GM18511 (cell line): ENCODE measurements around the gene ISL2.

ENCODE experiments used
- ATAC-seq: cut with Tn5 transposase; IDR thresholded peaks from one replicate; pipeline ENCODE4 v1.9.1; 2021; ENCODE audit warnings: mild to moderate bottlenecking, moderate library complexity; ENCODE audit not compliant: unreplicated experiment

ISL2 gene

DNA sequence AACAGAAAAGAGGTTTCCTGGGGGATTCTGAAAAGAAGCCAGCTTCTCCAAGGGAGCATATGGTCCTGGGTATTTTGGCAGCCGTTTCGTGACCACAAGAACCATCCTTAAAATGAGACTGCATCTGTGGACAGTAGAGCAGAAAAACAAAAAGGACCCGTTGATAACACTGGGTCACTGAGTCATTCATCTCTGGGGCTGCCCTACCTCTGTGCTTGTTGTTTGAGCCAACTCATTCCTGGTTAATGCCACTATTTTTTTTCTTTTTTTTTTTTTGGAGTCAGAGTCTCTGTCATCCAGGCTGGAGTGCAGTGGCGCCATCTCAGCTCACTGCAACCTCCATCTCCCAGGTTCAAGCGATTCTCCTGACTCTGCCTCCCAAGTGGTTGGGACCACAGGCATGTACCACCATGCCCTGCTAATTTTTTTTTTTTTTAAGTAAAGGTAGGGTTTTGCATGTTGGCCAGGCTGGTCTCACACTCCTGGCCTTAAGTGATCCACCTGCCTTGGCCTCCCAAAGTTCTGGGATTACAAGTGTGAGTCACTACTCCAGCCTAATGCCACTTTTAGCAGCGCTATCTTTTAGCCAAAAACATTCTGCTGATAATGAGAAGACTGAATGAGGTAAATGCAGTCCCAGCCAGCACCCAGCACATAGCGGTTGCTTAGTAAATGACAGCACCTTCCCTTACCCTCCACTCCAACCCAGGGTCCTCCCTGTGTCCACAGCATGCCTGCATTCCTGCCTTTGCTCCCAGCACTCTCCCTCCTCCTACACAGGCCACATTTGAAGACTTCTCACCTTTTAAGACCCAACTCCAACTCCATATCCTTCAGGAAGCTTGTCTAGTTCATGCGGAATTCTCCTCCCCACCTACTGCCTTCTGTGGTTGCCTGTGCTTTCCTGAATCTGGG, 9.1 kb upstream of the ISL2 start:
- ATAC-seq, result no peak

DNA sequence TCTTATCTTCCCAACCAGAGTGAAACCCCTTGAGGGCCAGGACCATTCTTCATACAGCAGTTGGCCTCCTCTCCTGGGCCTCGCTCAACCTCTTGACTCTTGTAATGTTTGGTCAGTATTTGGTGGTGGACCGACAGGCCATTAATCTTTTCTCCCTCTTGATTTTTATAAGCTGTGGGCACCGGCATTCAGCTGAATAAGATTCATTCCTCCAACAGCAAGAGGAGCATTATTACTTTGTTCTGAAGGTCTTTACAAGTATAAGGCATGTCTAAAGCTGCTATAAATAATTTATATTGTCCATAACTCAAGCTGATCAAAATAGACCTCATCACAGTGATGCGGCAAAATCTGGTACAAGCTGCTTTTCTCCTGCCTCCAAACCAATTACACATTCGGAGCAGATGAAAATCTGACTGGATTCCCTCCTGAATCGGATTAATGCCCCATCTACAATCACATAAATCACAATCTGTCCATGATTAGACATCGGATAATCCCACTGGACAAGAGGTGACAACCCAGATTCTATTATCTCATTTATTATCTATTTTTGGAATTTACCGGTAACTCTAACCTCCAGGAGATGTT, 8.4 kb upstream of the ISL2 start:
- no peak for ATAC-seq

DNA sequence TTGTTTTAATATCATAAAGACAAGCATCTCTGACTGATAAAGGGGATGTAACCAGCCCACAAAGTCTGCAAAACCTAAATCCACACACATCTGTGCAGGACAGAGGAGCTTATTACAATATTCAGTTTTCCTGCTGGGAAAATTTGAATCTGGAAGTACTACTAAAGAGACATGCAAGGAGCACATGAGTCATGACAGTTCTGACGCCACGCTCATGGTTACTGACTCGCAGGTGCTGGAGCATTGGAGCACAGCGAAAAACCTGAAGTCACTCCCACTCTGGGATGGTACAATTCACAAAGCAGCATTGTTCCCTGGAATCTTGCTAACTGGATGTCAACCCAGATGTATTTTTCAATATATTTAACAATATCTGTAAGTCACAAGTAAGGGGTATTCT, 7.6 kb upstream of the ISL2 start:
- ATAC-seq, result no peak

DNA sequence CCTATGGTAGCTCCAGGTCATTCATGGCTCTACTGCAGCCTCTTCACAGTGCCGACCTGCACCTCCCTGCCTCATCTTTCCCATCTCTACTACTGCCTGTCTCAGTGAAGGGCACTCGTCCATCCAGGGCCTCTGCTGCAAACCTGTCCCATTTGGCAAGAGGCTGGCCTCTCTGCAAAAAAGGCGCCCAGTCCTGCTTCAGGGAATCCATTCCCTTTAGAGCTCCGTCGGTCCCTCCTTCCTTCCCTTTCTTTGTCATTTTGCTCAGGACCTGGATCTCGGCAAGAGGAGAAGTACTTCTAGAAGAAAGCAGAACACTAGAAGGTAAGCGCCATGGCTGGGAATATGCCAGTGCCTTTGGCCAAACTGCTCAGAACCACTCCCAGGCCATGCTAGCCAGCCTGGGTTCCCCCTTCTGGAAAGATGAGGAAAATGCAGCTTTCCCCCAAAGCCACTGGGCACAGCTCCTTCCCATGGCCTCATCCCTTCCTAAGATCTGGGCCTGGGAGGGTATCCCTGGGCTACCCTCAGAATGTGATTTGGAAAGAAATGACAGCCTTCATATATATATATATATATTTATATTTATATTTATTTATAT, 6.4 kb upstream of the ISL2 start:
- ATAC-seq, result no peak

DNA sequence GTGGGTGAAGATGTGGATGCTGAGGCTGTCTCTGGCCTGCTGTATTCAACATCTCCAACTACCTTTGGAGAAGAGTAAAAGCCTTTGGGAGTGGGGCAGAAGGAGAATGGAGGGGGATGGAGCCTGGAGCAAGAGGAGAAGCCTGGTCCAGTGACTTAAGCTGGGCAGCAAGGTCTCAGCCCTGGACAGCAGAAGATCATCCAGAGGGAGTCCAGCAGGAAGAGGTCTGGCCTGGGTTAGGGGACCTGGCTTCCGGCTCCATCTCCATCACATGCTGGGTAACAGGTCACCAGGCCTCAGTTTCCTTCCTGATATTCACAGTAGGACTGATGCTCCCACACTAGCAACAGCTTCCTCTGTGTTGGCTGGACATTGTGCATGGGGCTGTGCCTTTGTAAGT, 3.8 kb upstream of the ISL2 start:
- ATAC-seq, result no peak

DNA sequence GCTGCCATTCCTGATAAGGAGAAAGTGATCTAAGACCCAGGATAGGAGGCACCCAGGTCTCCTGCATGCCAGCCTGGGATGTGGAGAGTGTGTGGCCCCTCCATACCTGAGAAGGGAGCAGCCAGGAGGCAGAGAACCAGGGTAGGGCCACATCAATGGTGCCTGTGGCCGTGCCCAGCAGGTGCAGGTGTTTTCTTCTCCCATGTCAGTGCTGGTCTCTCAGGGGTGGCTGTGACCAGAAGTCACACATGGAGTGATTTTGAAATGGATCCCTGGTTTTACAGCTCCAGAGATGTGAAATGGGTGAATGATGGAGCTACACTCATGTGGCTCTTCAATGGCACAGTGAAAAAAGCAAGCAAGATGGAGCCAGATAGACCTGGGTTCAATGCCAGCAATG, 3.3 kb upstream of the ISL2 start:
- no peak for ATAC-seq

DNA sequence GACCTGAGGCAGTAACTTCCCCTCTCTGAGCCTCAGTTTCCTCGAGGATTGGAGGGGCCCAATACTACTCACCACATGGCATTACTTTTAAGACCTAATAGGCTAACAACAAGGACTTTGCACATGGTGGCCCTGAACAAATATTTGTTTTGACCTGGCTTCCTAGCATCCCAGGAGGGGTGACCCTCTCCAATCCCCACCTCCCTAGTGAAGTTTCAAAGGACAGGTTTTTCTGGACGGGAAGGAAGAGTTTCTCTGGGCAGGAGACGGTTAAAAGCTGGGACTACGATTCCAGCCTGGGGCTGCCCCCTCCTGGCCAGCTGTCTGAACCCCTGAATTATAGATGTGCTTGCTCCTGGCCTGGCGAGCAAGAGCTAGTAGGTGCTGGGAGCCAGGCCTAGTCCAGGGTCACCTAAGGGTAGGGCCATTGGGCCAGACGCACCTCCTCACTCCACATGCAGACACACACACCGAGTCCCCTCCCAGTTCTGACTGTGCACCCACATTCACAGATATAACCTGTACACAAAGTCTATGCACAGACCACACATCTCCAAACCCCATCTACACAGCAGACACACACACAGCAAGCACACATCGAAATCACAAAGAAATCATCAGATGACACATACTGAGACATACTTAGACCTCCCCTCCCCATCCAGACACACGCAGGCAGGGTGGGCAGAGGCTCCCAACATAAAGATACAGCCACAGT, 2.7 kb upstream of the ISL2 start:
- ATAC-seq, result no peak

DNA sequence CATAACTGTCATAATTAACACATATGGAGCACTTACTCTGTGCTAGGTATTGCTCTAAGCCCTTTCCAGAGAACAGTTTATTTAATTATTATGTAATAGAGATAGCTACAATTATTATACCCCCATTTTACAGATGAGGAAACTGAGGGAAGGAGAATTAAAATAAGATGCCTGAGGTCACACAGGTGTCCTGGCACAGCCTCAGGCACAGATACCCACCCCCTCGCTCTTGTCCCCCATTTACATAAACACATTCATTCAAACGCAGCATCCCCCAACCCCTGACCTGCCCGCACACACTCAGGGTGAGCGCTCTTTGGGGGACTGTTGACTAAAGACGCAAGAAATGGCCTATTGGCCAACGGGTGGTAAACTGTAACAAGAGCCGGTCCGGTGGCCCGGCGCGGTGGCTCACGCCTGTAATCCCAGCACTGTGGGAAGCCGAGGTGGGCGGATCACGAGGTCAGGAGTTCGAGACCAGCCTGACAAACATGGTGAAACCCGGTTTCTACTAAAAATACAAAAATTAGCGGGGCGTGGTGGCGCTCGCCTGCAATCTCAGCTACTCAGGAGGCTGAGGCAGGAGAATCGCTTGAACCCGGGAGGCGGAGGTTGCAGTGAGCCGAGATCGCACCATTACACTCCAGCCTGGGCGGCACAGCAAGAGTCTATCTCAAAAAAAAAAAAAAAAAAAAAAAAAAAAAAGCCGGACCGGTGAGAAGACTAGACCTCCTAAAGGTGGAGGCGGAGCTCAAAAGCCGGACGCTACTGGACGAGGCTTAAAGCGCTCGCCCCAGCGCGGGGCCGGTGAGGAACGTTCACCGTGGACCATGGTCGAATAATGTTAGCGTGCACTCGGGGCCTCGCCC, 1.9 kb upstream of the ISL2 start:
- ATAC-seq, result no peak

DNA sequence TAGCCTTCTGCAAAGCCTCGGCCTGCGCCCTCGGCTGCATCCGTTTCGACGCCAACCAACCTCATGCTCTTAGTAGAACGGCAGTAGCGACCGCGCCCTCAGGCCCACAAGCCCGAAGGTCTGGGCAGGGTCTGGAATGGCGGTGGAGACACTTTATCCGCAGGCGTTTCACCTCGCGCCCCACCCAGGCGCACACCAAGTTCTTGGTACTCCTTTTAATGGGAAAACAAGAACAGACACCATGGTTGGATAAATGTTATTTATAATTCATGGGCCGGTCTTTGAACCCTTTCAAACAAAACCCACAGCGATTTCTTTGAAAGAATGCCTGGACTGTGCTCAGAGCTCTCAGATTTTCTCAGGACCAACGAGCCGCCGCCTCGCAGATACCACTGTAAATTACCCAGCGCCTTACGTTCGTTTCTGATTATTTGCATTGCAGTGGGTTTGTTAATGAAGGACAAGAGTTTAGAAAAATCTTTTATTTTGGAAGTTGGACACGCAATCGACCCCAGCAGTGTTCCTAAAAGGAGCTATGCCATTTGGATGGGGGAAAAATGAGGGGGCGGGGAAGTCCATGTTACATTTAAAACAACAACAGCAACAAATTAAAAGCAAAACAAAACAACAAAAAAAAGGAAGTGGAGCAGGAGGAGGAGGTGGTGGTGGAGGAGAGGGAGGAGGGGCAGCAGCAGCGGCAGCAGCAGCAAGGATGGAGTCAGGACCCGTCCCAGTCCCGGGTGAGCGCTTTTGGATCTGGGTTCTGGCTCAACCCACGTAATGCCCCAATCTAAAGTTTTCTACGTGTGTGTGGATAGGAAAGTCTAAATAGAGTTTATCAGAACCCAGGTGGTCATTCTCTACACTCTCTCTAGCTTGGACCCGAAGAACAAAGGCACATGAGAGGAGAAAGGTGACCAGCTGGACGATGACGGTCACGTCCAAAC, 993 bp upstream of the ISL2 start:
- ATAC-seq, result peak; percentile 15

DNA sequence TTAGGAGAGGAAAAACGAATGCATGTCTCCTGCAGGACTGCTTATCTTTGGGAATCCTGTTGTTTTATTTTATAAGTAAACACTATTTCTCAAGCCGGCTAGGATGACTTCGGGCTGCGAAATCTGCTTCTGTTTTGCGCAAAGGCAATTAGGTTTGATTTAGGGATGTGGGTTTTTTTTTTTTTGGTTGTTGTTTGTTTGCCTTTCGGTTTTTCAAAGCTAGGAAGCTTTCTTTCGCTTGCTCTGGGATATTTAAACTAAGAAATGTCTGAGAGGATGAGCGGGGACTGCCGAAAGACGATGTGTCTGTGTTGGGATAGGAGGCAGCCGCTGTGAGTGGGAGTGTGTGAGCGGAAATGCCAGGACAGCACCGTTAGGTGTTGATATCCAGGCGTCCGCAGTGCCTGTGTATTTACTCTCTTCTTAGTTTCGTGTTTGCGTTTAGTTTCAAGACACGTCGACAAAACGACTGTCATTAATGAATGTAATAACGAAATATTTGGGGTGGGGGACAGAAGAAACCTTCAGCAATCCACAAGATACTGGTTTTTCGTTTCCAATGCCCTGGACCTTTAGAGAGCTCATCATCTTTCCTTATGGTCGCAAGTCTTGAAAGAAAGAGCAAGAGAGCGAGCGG, 604 bp downstream of the ISL2 start:
- no peak for ATAC-seq

DNA sequence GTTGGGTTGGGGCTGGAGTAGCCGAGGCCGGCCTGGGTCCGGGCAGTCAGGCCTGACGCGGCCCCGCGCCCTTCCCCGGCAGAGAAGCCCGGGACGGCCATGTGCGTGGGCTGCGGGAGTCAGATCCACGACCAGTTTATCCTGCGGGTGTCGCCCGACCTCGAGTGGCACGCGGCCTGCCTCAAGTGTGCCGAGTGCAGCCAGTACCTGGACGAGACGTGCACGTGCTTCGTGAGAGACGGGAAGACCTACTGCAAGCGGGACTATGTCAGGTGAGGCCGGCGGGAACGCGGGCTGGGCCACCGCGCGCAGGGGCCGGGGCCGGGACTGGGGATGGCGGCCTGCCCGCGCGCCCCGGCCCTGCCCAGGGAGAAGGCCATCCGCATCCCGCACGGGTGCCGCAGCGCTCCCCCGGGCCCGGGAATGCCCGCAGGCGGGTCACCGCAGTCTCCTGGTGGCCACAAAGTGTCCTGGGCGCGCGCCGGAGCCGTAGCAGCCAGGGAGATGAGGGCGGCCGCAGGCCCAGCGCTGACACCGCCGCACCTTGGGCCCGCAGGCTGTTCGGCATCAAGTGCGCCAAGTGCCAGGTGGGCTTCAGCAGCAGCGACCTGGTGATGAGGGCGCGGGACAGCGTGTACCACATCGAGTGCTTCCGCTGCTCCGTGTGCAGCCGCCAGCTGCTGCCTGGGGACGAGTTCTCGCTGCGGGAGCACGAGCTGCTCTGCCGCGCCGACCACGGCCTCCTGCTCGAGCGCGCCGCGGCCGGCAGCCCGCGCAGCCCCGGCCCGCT, 1.3 kb downstream of the ISL2 start:
- no peak for ATAC-seq

DNA sequence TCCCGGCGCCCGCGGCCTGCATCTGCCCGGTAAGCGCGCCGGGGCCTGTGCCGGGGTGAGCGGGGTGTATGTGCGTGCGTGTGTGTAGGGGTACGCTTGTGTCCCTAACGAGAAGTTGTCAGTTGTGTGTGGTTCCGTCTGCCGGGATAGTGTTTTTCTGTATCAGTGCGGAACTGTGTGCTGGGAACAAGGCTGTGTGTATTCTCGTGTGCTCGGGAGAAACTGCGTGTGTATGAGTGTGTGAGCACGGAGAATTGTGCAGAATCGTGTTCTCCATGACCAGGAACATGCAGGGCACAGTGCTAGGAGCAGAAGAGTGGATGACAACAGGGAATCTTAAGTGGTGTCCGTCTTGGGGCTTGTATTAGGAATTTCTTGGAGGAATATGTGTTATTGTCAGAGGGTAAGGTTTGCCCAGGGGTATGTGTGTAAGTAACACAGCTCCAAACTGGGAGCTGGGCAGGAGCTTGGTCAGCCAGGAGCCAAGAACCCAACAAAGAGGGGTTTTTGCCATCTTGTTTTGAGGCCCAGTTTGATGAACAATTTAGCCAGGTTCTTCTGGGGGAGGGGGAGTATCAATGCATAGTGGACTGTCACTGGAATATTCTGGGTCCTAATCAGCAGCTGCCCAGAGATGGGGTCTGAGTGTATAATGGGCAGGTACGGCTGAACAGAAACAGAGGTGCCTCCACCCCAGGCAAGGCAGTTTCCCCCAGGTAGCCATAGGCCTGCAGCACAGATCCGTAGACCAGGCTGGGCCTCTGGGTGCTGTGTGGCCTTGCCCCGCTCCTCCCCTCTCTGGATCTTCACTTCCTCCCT, 2.1 kb downstream of the ISL2 start:
- ATAC-seq, result no peak

DNA sequence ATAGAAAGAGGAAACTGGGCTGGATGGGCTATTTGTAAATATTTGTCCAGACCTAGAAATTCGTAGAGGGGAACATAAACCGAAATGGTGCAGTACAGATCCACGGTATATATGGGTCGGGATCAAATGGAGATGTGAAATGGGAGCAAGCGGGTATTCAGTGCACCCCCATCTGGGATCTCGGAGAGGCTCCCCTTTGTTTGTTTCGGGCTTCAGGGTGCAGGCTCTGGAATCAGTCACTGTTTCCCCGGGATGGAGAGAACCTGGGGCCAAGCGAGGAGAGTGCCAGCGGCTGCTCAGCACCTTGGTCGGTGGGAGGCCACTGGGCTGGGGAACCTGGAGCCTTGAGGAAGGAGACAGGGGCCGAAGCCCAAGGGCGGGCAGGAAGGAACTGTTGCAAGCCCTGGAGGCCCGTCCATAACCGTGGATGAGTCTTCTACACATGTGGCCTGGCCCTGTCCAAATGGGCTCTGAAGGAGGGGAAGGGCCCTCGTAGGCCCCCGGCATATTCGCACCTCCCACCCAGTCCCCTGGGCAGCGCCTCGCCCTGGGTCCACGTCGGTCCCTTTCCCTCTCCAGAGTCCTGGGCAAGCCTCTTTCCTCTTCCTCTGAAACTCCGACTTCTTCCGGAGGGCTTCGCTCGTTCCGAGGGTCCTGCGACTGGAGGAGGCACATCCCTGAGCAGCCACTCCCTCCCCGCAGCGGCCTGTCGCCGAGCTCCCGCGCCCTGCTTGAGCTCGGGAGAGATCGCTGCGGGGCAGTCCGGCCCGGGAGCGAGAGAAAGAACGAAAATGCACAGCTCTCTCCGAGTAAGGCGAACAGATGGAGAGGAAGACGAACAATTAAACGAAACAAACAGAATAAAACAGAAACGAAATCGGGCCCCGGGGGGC, 3.0 kb downstream of the ISL2 start:
- no peak for ATAC-seq

DNA sequence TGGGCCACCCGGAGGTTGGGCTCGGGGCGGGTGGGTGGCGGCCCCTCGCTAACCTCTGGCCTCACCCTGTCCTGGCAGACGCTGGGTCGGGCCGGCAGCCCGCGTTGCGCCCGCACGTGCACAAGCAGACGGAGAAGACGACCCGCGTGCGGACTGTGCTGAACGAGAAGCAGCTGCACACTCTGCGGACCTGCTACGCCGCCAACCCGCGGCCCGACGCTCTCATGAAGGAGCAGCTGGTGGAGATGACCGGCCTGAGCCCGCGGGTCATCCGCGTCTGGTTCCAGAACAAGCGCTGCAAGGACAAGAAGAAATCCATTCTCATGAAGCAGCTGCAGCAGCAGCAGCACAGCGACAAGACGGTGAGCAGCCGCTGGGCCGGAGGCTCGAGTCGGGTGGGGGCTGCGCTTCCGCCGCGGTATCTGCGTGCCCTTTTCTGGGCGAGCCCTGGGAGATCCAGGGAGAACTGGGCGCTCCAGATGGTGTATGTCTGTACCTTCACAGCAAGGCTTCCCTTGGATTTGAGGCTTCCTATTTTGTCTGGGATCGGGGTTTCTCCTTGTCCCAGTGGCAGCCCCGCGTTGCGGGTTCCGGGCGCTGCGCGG, 3.7 kb downstream of the ISL2 start:
- ATAC-seq, result no peak

DNA sequence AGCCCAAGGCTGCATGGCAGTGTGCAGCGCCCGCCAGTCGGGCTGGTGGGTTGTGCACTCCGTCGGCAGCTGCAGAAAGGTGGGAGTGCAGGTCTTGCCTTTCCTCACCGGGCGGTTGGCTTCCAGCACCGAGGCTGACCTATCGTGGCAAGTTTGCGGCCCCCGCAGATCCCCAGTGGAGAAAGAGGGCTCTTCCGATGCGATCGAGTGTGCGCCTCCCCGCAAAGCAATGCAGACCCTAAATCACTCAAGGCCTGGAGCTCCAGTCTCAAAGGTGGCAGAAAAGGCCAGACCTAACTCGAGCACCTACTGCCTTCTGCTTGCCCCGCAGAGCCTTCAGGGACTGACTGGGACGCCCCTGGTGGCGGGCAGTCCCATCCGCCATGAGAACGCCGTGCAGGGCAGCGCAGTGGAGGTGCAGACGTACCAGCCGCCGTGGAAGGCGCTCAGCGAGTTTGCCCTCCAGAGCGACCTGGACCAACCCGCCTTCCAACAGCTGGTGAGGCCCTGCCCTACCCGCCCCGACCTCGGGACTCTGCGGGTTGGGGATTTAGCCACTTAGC, 4.3 kb downstream of the ISL2 start:
- ATAC-seq, result no peak
